ENCODE measurements around the gene WNT16.

The WNT16 gene

DNA sequence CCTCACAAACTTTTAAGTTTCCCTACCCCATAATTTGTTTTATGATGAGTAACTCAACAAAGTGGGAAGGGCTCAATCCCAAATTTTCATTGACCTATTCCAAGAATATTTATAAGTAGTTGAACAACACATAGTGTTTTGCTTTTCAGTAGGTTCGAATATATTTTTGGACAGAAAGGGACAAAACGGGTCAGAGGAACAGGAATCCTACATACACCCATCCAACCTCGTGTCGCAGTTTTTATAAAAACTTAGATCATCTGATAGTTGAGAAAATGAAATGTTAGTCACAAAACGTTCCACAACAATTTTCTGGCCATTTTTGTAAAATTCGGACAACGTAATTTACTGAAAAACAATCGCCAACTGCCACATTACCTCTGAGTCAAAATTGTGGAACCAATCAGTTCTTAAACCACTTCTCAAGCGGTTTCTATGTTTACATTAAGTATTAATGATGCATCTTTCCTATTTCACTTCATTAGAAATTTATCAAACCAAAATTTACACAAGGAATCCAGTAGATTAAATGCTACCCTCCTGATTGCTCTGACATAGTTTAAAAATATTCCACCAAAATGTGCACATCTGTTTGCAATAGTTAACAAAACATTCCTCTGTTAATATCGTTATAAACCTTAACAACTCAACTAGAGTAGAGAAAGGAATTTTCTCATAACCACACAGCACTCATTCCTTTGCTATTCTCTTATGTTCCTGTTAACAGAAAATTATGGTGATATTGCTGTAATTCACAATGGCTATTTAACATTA is 6.3 kb downstream of the WNT16 start:
- DNase-seq (ENCODE audit: low spot score) = no peak
- TF ChIP-seq, protein P1, sequence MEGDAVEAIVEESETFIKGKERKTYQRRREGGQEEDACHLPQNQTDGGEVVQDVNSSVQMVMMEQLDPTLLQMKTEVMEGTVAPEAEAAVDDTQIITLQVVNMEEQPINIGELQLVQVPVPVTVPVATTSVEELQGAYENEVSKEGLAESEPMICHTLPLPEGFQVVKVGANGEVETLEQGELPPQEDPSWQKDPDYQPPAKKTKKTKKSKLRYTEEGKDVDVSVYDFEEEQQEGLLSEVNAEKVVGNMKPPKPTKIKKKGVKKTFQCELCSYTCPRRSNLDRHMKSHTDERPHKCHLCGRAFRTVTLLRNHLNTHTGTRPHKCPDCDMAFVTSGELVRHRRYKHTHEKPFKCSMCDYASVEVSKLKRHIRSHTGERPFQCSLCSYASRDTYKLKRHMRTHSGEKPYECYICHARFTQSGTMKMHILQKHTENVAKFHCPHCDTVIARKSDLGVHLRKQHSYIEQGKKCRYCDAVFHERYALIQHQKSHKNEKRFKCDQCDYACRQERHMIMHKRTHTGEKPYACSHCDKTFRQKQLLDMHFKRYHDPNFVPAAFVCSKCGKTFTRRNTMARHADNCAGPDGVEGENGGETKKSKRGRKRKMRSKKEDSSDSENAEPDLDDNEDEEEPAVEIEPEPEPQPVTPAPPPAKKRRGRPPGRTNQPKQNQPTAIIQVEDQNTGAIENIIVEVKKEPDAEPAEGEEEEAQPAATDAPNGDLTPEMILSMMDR (IDR thresholded peaks at IDR 0.05) = no peak
- H3K27ac ChIP-seq = no peak overlapping the region
- no peak overlapping the region for H3K4me3 ChIP-seq

DNA sequence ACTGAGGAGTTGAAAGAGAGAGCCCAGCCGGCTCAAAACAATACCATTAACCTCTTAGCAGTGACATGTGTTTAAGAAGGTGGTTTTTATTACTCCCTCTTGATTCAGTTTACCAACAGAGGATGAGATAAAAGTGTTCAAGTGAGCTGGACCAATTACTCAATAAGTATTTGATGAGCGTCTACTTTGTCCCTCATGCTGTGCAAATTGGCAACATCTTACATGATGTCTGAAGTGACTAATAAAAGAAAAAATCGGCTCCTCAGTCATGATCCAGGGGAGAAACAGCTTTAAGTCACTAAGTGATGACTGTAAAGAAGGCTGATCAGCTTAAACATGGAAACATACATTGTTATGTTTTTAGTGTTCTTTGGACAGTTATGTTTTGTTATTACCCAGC is 7.8 kb downstream of the WNT16 start:
- Histone ChIP-seq H3K4me3 (no peak overlapping the region), H3K27ac (no peak overlapping the region)
- TF ChIP-seq, protein P1 (IDR thresholded peaks at IDR 0.05) = no peak
- no peak for DNase-seq (ENCODE audit: low spot score)

DNA sequence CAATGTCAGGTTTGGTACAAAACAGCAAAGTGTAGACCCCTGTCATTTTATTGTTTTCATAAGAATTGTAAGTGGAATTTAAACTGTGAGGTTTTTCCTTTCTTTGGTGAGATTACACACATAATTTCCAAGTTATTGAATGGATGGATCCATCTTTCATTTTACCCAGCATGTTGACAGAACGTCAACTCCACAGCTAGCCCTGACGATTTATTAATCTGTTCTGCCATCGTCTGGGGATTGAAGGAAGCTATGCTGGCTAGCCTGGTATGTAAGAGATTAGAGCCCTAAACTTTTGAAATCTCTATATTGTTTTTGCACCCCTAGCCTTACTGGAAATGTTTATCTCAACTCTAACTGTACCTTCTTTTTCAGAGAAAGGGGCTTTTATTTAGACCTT is 8.6 kb downstream of the WNT16 start:
- TF ChIP-seq, protein P1 (IDR thresholded peaks at IDR 0.05) = no peak
- DNase-seq (ENCODE audit: low spot score) = no peak

DNA sequence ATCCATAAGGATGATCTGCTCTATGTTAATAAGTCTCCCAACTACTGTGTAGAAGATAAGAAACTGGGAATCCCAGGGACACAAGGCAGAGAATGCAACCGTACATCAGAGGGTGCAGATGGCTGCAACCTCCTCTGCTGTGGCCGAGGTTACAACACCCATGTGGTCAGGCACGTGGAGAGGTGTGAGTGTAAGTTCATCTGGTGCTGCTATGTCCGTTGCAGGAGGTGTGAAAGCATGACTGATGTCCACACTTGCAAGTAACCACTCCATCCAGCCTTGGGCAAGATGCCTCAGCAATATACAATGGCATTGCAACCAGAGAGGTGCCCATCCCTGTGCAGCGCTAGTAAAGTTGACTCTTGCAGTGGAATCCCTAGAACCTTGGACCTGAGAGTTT is 10.3 kb downstream of the WNT16 start:
- no peak overlapping the region for H3K27ac ChIP-seq
- no peak for DNase-seq (ENCODE audit: low spot score)

More for the DNA sequence above, 8.6 kb downstream of the WNT16 start:
- Histone ChIP-seq H3K4me3 (no peak overlapping the region), H3K27ac (no peak overlapping the region)

DNA sequence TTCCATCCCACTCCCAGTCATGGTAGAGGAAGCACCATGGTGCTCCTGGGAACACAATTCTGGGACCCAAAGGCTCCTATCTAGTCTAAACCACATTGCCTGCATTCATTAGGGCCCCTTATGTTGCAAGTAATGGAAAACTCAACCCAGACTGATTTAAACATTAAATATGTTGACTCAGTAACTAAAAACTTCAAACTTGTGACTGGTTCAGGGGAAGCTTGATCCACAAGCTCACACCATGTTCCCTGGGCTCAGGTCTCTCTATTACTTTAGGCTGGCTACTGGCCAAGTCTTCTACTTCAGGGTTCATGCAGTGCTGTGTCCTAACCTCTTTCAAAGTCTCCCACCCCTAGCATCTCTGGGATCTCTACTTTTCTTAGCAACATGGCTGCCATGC is 13.1 kb downstream of the WNT16 start:
- no peak overlapping the region for H3K27ac ChIP-seq
- no peak for DNase-seq (ENCODE audit: low spot score)
- H3K4me3 ChIP-seq = no peak overlapping the region
- TF ChIP-seq, protein P1 (IDR thresholded peaks at IDR 0.05) = no peak

More for the DNA sequence above, 10.3 kb downstream of the WNT16 start:
- no peak overlapping the region for H3K4me3 ChIP-seq
- TF ChIP-seq, protein P1 (IDR thresholded peaks at IDR 0.05) = no peak

- DNase-seq (ENCODE audit: low spot score) = no peak
- H3K27ac ChIP-seq = no peak overlapping the region
- TF ChIP-seq, protein P1 (IDR thresholded peaks at IDR 0.05) = no peak
- no peak overlapping the region for H3K4me3 ChIP-seq
Measured at GRCh38 chr7:121342631-121343030, 13.8 kb downstream of the WNT16 start.

DNA sequence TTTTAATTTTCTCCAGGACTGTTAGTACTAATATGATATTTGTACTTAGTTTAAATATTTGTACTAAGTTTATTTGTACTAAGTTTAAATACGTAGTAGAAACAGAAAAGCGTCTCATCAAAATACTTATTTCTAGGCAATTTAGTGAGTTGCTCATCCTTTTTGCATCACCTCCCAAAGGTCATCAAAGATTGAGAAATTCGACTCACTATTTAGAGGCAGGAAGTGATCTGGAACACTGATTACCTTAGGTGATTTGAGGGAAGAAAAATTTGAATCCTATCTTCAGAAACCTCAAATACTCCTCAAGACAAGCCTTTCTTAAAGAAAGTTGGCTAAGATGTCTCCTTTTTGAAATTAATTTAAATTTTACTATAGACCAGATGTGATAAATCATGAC is 14.5 kb downstream of the WNT16 start:
- H3K4me3 ChIP-seq = no peak overlapping the region
- TF ChIP-seq, protein P1 (IDR thresholded peaks at IDR 0.05) = no peak
- DNase-seq (ENCODE audit: low spot score) = no peak
- H3K27ac ChIP-seq = no peak overlapping the region

All from coronary artery (tissue), 2 donors.